ENCODE results near the gene SURF6.
A peak's percentile ranks its signal among the peaks of the same experiment; 100 is the strongest.
"Not testable (repeated sequence)": the region's sequence is repeated elsewhere in the genome, so short reads cannot be mapped to it uniquely, and the experiment has no call there.

Gene SURF6

GRCh38 chr9:133335924-133336811 is at the start of gene SURF6:
TSS of gene SURF6 (minus strand) at chr9:133336188. CDS start at chr9:133336132, 56 bp downstream.
- peak; percentile 93 for DNase-seq

GRCh38 chr9:133385452-133385851 is 49.5 kb upstream of the SURF6 start:
- no peak for DNase-seq

GRCh38 chr9:133384736-133385321 is 48.8 kb upstream of the SURF6 start:
- no peak for DNase-seq

GRCh38 chr9:133383438-133383837 is 47.5 kb upstream of the SURF6 start:
- no peak for DNase-seq

- DNase-seq, result no peak
These were observed 46.6 kb upstream of the SURF6 start for GRCh38 chr9:133382507-133383141.

- no peak for DNase-seq
These were observed 44.7 kb upstream of the SURF6 start for GRCh38 chr9:133380734-133381133.

GRCh38 chr9:133379153-133380086 is 43.4 kb upstream of the SURF6 start:
- no peak for DNase-seq

- DNase-seq, result no peak
These were observed 42.5 kb upstream of the SURF6 start for GRCh38 chr9:133378408-133378962.

- DNase-seq, result no peak
These were observed 41.8 kb upstream of the SURF6 start for GRCh38 chr9:133377721-133378216.

GRCh38 chr9:133377280-133377679 is 41.3 kb upstream of the SURF6 start:
- DNase-seq, result not testable (repeated sequence)

- peak; percentile 97 for DNase-seq
These were observed 40.0 kb upstream of the SURF6 start, which contains the start of the genes STKLD1 and SURF4 for GRCh38 chr9:133375724-133376654. TSS of gene STKLD1 (plus strand) at chr9:133376366. CDS start at chr9:133376474, 108 bp downstream. TSS of gene SURF4 (minus strand) at chr9:133376060. CDS start at chr9:133375969, 91 bp downstream.

GRCh38 chr9:133375116-133375723 is 39.2 kb upstream of the SURF6 start:
- peak; percentile 52 for DNase-seq

GRCh38 chr9:133374612-133375115 is 38.7 kb upstream of the SURF6 start:
- DNase-seq, result no peak

GRCh38 chr9:133372144-133372543 is 36.2 kb upstream of the SURF6 start:
- DNase-seq, result no peak

- no peak for DNase-seq
These were observed 35.3 kb upstream of the SURF6 start for GRCh38 chr9:133371261-133371711.

- no peak for DNase-seq
These were observed 34.7 kb upstream of the SURF6 start for GRCh38 chr9:133370685-133371084.

GRCh38 chr9:133369933-133370332 is 33.9 kb upstream of the SURF6 start:
- DNase-seq, result no peak

GRCh38 chr9:133369422-133369821 is 33.4 kb upstream of the SURF6 start:
- DNase-seq, result no peak

- no peak for DNase-seq
These were observed 32.4 kb upstream of the SURF6 start for GRCh38 chr9:133368249-133368881.

Measured in right hindlimb (tissue), 1 donor.